Cardiac septum (tissue), 1 donor: Measurements from ENCODE around the gene CNOT6. TPM values are rescaled to one million over a fixed set of nuclear protein-coding genes. Genes with fewer than 3 reads are reported as not detected.

Experiments used
- DNase-seq: peaks from one replicate; pipeline ENCODE4 v3.0.0-alpha.2; 2020; ENCODE audit warnings: low spot score
- intact Hi-C: fragments of 100-400 bp; cut with DNase I; formaldehyde crosslinking; loops from one replicate; pipeline ENCODE4 v1.14.0; 2022
- total RNA-seq: library from RNA; stranded (reverse); fragmentation: NEBNext Ultra II Directional; extraction: Animal tissue kit (Norgen Biotek cat#: 25700); gene quantifications from one replicate; pipeline ENCODE4 v1.2.1, GENCODE V29; 2021
- donor health status: DM: no; HTN: no; CAD: no.

The CNOT6 gene
- total RNA-seq, 1 donor from 2014 or later = 18.4 TPM

DNA sequence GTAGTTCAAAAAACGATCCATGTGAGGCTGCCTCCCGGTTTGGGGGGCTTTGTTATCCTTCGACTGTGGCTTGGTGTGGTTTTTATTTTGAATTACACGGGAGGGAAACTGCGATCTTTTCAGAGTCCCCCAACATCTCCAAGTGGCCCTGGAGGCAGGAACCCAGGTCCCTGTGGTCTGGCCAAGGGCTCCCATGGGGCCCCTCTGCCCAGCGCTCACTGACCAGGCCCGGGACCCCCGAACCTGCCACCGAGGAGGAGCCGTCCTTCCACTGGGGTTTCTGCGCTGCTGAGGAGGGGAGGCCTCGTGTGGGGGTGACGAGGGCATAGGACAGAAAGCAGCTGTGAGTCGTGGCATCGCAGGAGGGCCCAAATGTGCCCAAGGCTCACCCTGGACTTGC lies 115.2 kb downstream of the CNOT6 start:
- no peak for DNase-seq
- intact Hi-C loops = no loop called here

DNA sequence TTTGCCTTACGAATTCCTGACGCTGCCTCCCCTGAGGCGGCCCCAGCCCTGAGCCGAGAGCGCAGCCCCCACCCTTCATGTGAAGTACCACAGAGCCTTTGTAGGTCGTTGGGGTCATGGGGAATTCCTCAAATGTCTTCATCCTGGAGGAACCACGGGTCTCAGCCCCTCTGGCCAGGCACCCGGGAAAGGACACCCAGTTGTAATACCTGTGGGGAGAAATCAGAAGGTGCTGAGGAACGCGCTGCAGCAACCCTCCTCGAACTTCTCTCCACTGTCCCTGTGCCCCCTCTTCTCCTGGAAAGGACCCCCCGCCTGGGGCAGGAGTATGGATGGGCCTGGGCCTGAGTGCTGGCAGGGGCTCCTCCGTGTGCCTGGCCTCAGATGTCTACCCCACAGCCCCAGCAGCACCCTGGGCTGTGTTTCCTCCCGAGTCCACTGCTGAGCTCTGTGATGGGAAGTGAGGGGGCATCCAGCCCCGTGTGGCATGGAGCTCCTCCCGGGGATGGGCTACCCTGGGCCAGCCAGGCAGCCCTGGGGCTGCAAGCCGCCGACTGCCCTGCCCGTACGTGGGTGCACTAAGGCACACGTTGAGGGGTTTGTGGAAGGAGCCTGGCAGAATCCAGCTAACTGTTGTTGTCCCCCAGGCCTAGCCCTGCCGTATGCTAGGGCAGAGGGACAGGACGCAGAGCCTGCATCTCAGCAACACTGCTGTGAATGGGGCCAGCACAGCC lies 115.8 kb downstream of the CNOT6 start:
- DNase-seq = no peak
- intact Hi-C loops = no loop called here

- intact Hi-C loops = no loop called here
- DNase-seq = no peak
Observed at GRCh38 chr5:180611140-180611850, 117.1 kb downstream of the CNOT6 start.

DNA sequence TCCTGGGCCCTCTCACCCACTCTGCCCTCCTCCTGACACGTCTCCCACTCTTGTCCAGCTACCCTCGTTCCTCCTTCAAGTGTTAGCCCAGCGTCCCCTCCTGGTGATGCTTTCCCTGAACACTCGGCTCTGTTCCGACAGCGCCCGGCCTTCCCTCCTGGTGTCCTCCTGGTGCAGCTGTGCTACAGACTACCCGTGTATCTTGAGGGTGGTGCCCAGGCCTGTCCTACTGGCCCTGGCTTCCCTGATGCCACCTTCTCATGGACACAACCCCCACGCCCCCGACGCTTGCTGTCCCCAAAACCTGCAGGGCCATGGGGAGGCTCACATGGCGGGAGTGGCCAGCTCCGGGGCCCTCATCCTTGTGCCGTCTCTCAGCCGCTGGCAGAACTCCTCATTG lies 118.5 kb downstream of the CNOT6 start:
- DNase-seq = no peak
- intact Hi-C loops = no loop called here

DNA sequence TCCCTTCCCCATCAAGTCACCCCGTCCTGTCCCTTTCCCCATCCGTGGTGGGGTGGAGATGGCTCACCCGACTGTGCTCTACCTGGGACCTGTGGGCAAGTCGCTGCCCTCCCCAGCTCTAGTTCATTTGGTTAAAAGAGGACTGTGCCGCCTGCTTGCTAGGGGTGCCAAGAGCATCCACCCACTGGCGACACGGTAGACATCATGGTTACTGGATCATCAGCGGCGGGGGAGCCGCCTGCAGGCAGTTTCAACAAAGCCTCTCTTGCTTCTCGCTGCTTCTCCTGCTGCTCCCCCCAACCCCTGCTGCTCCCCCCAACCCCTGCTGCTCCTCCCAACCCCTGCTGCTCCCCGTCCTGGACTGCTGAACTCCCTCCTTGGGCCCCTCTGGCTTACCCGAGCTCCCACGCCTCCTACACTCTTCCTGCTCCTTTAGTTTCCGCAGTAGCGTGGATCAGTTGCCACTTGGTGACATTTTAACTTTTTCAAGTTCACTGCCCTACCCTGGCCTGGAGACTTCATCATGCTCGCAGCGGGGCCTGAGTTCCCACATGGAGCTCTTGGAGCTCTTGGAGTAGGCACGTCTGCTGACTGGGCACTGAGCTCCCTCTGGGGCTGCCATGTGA lies 119.1 kb downstream of the CNOT6 start:
- no peak for DNase-seq
- intact Hi-C loops = no loop called here

GRCh38 chr5:180613814-180614188 lies 119.6 kb downstream of the CNOT6 start:
- intact Hi-C loops = no loop called here
- DNase-seq = no peak

GRCh38 chr5:180618487-180618828 lies 124.3 kb downstream of the CNOT6 start:
- intact Hi-C loops = no loop called here
- no peak for DNase-seq

DNA sequence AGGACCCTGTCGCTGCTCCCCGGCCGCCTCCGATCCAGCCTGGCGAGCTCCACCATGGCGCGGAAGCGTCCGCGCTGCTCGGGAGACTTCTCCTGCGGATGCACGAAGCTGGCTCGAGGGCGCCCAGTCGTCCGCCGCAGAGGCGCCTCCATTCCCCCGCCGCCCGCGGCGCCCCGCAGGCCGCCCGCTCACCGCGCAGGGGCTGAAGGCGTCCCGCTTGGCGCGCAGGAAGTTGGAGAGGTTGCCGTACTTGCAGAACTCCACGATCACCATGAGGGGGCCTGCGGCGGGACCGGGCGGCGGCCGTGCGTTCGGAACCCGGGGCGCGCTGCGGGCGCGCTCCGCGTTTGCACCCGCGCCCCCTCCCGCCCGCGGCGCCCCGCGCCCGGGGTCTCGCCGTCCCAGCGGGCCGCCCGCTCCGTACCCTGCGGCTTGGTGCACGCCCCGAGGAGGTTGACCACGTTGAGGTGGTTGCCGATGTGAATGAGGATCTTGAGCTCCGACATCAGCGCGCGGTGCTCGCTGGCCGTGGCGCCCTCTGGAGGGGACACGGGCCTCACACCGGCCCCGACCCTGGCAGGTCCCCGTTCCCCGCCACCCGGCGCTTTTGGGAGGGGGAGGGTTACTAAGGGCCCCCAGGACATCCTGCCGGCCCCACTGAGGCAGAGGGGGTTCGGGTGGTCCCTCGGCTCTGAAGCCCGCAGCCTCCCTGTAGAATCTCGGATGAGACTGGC lies 124.8 kb downstream of the CNOT6 start:
- intact Hi-C loops = no loop called here
- DNase-seq = no peak

DNA sequence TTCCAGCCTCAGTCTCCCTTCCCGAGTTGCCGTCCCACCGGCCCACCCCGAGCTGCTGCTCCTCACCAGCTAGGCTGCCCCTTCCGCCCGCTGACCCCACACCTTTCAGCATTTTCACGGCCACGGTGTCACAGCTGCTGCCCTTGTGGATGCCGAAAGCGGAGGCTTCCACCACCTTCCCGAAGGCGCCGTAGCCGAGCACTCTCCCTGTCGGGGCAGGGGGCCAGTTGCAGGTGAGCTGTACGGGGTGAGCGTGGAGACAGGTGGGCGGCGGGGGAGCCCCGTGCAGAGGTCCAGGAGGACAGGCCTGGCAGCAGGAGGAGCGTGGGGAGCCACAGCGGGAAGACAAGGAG lies 125.4 kb downstream of the CNOT6 start:
- intact Hi-C loops = no loop called here
- DNase-seq = no peak

DNA sequence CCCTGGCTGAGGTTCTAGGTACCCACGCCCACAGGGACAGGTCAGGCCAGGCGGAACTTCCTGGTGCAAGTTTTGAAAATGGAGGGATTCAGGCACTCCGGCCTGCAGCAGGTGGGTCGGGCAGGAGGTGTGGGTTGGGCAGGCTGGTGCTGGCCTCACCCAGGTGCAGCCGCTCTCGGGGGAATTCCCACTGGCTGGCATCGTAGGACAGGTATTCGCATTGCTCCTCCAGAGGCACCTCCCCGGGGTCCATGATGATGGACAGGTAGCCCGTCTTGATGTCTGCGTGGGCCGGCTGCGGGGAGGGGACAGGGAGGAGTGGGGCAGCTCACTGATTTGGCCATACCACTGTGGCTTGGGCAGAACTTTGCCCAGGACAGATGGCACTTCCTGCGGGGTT lies 125.8 kb downstream of the CNOT6 start:
- intact Hi-C loops = no loop called here
- DNase-seq = no peak

DNA sequence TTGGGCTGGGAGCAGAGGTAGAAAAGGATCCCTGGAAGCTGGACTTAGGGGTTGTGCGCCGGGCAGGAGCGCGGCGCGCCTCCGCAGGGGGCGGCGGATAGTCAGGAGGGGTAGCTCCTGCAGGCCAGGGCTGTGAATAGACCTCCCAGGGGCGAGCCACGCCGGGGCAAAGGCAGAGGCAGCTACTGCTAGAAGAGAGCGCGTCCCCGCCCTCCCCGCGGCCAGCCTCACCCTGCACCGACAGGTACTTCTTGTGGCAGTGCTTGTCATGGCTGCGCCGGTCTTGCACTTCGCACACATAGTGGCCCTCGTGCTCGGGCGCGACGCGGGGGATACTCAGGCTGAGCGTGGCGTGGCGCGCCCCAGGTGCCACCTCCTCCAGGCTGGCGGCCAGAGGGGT lies 127.1 kb downstream of the CNOT6 start:
- no peak for DNase-seq
- intact Hi-C loops = no loop called here

DNA sequence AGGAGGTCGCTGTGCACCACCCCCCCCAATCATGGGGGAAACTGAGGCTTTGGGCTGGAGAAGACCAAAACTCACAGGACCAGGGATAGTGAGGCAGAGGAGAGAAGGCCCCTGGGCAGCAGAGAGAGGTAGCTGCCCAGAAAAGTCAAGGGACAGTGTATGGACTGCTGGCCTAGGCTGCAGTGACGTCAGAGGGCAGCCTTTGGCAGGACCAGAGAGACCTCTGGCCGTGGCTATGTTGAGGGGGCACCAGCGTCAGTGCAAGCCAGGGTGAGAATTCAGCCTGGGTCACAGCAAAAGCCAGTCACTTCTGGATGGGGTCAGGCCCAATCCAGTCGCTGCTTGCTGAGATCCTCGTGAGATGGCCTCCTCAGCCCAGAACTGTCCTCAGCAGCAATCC lies 128.7 kb downstream of the CNOT6 start:
- no peak for DNase-seq
- intact Hi-C loops = no loop called here

DNA sequence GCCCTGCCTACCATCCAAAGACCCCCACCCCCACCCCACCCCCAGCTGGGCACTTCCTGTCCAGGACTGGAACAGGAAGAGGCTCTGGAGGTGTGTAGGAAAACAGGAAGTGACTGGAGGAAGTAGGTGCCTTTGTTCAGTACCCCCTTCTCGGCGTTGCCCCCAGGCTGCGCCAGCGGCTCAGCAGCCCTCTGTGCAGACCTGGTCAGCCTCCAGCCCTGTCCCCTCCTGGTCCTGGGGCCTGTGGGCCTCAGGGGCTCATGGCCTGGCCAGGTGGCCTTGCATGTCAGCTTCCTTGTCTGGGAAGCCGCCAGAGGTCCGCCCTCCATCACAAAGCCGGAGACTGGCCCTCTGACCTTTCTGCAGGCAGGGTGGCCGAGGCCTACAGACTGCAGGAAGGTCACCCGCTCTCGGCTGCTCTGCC lies 129.2 kb downstream of the CNOT6 start:
- DNase-seq = no peak
- intact Hi-C loops = no loop called here

DNA sequence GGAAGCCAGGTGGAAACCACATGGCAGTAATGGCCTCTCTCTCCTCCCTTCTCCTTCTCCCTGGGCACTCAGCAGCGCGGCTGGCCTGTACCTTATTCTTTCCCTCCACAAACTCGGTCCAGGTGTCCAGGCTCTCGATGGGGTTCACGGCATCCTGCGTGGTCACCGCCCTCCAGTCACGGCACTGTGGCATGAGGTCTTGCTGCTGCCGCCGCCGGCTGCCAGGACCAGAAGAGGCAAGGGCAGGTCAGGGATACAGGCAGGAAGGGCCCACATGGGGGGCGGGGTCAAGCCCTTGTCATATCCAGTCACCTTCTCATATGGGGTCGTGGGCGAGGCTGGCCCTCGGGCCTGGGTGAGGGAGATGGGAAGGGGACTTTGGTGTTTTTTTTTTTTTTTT lies 129.7 kb downstream of the CNOT6 start:
- intact Hi-C loops = no loop called here
- no peak for DNase-seq

- intact Hi-C loops = no loop called here
- DNase-seq = no peak
Observed at GRCh38 chr5:180624587-180624986, 130.4 kb downstream of the CNOT6 start.

GRCh38 chr5:180625125-180625790 lies 131.1 kb downstream of the CNOT6 start:
- intact Hi-C loops = no loop called here
- no peak for DNase-seq

GRCh38 chr5:180625791-180626660 lies 131.8 kb downstream of the CNOT6 start:
- intact Hi-C loops = no loop called here
- no peak for DNase-seq

DNA sequence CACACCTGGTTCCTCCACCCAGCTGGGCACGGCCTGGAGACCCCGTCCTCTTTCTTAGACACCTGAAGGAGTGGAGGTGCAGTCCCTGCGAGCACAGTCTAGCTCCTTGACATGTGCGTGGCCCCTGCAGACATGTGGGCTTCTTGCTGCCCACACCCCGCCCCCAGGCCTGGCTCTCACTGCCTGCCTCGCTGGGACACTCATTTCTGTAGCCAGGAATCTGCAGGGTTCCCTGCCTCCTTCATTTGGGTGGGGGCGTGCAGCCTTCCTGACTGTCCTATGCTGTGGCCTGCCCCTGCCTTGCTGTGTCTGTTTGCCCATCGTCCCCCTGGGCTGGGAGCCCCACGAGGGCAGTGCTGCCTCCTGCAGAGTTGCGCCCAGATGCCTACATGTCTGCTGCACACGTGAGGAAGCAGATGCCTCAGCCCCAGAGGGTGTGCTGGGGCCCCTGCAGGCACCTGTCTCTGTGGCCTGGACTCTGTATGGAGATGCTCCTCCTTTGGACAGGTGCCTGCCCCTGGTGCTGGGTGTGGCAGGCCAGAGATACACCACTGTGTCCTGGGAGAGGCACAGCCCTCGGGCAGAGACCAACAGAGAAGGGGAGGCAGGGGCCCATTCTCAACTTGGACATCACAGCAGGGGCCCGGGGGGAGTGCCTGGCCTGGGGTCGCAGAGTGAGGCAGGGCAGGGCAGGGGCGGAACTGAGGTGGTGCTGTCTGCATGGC lies 132.6 kb downstream of the CNOT6 start:
- intact Hi-C loops = no loop called here
- no peak for DNase-seq
